Measurements from ENCODE around the gene SLX9. TPM values are rescaled to one million over a fixed set of nuclear protein-coding genes. Genes with fewer than 3 reads are reported as not detected.
A peak's percentile ranks its signal among the peaks of the same experiment; 100 is the strongest.

The SLX9 gene
- total RNA-seq, 2 experiments from 2014 or later: 60.7 to 64.6 TPM

DNA sequence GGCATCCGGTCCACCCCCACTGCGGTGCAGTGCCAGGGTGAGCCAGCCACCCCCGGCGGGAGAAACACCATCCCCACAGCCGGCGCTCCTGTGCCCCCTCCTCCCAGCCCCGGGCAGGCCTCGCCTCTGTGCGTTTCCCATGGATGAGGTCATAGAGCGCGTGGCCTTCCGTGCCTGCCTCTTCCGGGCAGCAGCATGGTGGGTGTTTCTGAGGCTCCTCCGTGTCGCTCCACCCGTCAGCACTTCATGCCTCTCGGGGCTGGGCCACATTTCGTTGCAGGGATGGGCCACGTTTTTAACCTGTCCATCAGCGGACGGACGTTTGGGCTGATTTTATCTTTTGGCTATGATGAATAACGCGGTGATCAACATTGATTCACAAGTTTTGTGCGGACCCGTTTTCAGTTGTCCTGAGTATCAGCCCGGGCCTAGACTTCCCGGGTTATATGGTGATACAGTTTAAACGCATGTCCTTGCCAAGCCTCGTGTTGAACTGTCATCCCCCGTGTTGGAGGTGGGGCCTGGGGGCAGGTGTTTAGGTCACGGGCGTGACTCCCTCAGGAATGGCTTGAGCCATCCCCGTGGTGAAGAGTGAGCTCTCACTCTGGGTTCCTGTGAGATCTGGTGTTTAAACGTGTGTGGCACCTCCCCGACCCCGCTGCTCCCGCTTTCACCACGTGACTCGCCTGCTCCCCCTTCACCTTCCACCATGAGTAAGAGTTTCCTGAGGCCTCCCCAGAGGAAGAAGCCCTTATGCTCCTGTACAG lies 64.8 kb downstream of the SLX9 start:
- Mint-ChIP-seq H3K27me3 (peaks cover 2% of the 10 kb centered on the region), H3K36me3 (no peaks in the 10 kb centered on the region), H3K4me3 (no peak overlapping the region), H3K9me3 (peaks cover 5% of the 10 kb centered on the region), H3K27ac (no peak overlapping the region), H3K4me1 (ENCODE audit: low read depth) (peaks cover 6% of the 10 kb centered on the region)
- intact Hi-C loops (cut with micrococcal nuclease): no loop called here
- ChIA-PET CTCF (no interaction called here), POLR2A (no interaction called here)
- peak; percentile 31 for DNase-seq

DNA sequence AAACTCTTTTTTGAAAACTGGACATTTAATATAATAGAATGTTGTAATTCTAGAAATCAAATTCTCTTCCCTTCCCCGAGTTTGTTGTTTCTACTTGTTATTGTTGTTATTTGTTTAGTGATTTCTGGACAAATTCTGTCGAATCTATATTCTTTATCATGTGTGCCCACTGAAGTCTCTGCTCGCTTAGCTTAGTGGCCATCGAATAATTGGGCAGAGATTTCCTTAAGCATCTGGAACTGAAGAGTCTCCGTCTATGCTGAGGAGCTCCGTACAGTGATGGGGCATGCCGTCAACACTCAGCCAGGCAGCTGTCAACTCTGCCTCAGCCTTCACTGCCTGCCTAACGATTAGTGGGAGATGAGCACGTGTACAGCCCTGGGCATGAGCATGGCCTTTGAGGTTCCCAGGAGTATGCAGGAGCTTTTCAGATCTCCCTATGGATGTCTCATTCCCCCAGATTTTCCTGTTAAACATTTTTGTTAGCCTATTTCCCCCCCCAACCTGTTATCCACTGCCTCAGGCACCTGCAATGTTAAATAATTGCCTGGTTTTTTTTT lies 66.8 kb downstream of the SLX9 start:
- POLR2A ChIA-PET: no interaction called here

DNA sequence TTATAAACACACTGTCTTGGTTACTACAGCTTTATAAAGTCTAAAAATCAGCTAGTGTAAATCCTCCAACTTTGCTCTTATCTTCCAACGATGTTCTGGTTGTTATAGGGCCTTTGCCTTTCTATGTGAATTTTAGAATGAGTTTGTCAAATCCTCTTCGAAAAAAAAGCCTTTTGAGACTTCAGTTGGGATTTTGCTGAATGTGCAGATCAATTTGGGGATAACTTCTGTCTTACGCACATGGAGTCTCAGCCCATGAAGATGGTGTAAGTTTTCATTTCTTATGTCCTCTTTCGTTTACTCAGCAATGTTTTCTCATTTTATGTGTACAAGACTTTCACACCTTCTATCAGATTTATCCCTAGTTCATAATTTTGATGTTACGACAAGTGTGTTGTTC lies 69.8 kb downstream of the SLX9 start:
- ChIA-PET CTCF (no interaction called here), POLR2A (no interaction called here)
- Mint-ChIP-seq H3K4me3 (no peak overlapping the region), H3K9me3 (peaks cover 5% of the 10 kb centered on the region), H3K4me1 (ENCODE audit: low read depth) (peaks cover 6% of the 10 kb centered on the region), H3K27me3 (peaks cover 11% of the 10 kb centered on the region), H3K27ac (no peak overlapping the region), H3K36me3 (no peaks in the 10 kb centered on the region)
- DNase-seq: no peak
- intact Hi-C loops (cut with micrococcal nuclease): no loop called here

More for the DNA sequence above, 66.8 kb downstream of the SLX9 start:
- Mint-ChIP-seq H3K4me3 (no peak overlapping the region), H3K27ac (no peak overlapping the region), H3K4me1 (ENCODE audit: low read depth) (peaks cover 6% of the 10 kb centered on the region), H3K9me3 (peaks cover 5% of the 10 kb centered on the region), H3K27me3 (peaks cover 1% of the 10 kb centered on the region), H3K36me3 (no peaks in the 10 kb centered on the region)
- DNase-seq: no peak
- intact Hi-C loops (cut with micrococcal nuclease): no loop called here
- CTCF ChIA-PET: no interaction called here

DNA sequence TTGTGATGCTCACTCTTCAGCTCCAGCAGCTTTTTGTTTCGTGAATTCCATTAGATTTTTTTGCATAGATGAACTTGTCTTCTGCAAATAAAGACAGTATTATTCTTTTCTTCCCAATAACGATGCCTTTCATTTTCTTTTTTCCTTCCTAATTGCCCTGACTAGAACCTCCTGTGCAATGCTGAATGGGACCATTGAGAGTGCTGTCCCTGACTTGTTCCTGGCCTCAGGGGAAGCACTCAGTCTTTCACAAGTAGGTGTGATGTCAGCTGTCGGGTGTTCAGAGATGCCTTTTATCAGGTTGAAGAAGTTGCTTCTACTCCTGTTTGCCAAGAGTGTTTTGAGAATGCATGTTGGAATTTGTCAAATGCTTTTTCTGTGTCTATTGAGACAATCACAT lies 70.3 kb downstream of the SLX9 start:
- H3K4me1 Mint-ChIP-seq (ENCODE audit: low read depth): peaks cover 2% of the 10 kb centered on the region
- ChIA-PET POLR2A (no interaction called here), CTCF (interaction anchor here (1.0 kb wide), 1 partner anchor 118 kb away, joined by 3 read pairs; no protein-coding TSS in a partner anchor)
- H3K9me3 Mint-ChIP-seq: peaks cover 5% of the 10 kb centered on the region
- H3K36me3 Mint-ChIP-seq: no peaks in the 10 kb centered on the region
- intact Hi-C loops (cut with micrococcal nuclease): no loop called here
- no peak for DNase-seq
- H3K4me3 Mint-ChIP-seq: no peak overlapping the region
- no peak overlapping the region for H3K27ac Mint-ChIP-seq
- peaks cover 16% of the 10 kb centered on the region for H3K27me3 Mint-ChIP-seq

DNA sequence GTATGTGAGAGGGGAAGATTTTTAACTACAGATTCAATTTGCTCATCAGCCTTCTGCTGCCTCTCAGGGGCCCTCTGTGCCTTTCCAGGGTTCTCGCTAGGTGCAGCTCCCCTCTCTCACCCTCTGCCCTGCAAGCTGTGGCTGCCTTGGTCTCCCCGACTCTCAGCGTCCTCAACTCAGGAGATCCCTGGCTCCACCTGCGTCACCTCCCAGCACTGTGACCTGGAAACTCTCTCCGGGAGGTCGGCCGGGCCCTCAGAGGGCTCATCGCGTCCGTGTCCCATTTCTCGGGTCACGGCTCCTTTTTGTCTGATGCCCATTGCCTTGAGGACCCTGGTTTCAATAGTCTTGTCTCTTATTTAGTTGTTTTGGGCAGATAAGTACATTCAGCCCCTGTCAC lies 71.0 kb downstream of the SLX9 start:
- peaks cover 21% of the 10 kb centered on the region for H3K27me3 Mint-ChIP-seq
- H3K27ac Mint-ChIP-seq: no peak overlapping the region
- H3K36me3 Mint-ChIP-seq: no peaks in the 10 kb centered on the region
- H3K9me3 Mint-ChIP-seq: peaks cover 2% of the 10 kb centered on the region
- DNase-seq: no peak
- no peak overlapping the region for H3K4me3 Mint-ChIP-seq
- ChIA-PET CTCF (interaction anchor here (1.0 kb wide), 2 partner anchors 117 to 127 kb away, joined by 3 read pairs; no protein-coding TSS in a partner anchor), POLR2A (no interaction called here)
- no peaks in the 10 kb centered on the region for H3K4me1 Mint-ChIP-seq (ENCODE audit: low read depth)
- intact Hi-C loops (cut with micrococcal nuclease): no loop called here

DNA sequence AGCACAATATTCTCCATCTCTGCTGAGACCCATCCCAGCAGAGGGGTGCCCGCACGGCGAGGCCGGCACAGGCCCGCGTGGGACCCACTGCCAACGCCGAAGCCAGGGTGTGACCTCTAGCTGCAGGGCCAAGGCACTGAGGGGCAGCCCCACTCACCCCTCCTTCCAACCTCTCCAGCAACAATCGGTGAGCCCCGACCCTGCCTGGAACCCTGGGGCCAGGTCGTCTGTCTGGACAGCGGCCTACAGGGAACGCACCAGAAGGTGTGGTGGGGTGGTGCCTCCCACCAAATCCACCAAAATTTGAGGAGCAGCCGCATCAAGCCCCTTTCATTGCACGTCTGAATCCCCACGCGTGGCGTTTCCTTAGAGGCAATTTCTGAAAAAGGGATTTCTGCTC lies 71.6 kb downstream of the SLX9 start:
- H3K27me3 Mint-ChIP-seq: peaks cover 27% of the 10 kb centered on the region
- no peaks in the 10 kb centered on the region for H3K9me3 Mint-ChIP-seq
- ChIA-PET POLR2A (no interaction called here), CTCF (interaction anchor here (1.0 kb wide), 1 partner anchor 127 kb away, joined by 3 read pairs; no protein-coding TSS in a partner anchor)
- H3K4me3 Mint-ChIP-seq: no peak overlapping the region
- no peaks in the 10 kb centered on the region for H3K36me3 Mint-ChIP-seq
- intact Hi-C loops (cut with micrococcal nuclease): no loop called here
- H3K4me1 Mint-ChIP-seq (ENCODE audit: low read depth): no peaks in the 10 kb centered on the region
- H3K27ac Mint-ChIP-seq: no peak overlapping the region
- DNase-seq: no peak

DNA sequence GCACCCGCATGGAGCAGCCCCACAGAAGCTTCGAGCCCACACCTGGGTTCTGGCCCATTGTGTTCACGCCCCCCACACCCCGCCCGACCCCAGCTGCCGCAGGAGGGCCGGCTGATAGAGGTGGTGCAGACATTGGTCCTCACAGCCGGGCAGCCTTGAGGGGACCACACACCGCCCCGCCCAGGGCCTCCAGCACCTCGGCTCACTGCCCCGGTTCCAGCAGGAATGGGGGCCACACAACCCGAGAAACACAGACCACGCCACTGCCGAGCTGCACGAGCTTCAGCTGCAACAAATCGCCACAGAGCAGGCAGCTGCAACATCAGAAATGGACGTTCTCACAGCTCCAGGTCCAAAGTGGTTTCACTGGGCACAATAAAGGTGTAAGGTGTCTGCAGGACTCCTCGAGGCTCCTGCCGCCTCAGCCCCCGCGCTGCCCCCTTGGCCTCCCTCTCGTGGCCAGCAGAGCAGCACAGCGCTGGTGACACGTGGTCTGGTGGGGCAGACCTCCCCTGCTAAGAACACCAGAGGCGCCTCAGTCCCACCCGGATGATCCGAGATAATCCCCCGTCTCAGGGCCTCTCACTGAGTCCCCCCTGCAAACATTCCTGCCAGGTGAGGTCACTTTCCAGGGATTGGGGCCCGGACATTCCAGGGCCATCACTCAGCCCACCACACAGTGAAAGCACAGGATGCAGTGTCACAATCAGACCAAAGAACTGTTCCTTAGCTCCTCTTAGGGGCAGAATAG lies 72.3 kb downstream of the SLX9 start:
- Mint-ChIP-seq H3K9me3 (no peaks in the 10 kb centered on the region), H3K27me3 (peaks cover 30% of the 10 kb centered on the region), H3K36me3 (no peaks in the 10 kb centered on the region), H3K27ac (no peak overlapping the region), H3K4me1 (ENCODE audit: low read depth) (no peaks in the 10 kb centered on the region), H3K4me3 (no peak overlapping the region)
- DNase-seq: no peak
- CTCF ChIA-PET: no interaction called here
- intact Hi-C loops (cut with micrococcal nuclease): no loop called here
- POLR2A ChIA-PET: no interaction called here

DNA sequence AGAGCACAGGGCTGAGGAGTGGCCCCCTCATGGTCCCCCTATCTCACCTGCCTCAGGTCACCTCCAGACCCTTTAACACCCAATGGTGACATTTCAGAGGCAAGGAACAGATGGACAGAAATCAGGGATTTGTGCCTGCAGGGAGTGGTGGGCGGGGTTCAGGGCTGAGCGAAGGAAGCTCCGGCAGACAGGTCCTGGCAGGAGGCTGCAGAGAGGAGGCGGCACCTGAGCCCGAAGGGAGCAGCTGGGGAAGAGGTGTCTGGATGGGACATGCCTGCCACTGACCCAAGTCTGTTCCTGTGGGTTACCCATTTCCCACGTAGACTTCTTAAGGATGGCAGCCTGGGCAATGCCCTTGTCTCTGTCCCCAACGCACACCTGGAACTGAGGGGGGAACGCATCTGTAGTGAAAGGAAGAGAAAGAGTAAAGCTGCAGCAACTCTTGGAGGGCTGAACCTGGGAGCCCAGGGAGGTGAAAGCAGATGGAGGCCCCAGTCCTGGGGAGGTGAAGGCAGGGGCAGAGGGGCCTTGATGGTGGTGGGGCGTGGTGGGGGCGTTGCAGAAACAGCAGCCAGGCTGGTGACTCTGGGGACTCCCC lies 72.9 kb downstream of the SLX9 start:
- no peak for DNase-seq
- intact Hi-C loops (cut with micrococcal nuclease): no loop called here
- Mint-ChIP-seq H3K36me3 (no peaks in the 10 kb centered on the region), H3K27ac (no peak overlapping the region), H3K4me1 (ENCODE audit: low read depth) (peaks cover 3% of the 10 kb centered on the region), H3K27me3 (peaks cover 36% of the 10 kb centered on the region), H3K9me3 (no peaks in the 10 kb centered on the region), H3K4me3 (no peak overlapping the region)
- ChIA-PET CTCF (interaction anchor here (1.2 kb wide), 1 partner anchor 126 kb away, joined by 3 read pairs; no protein-coding TSS in a partner anchor), POLR2A (no interaction called here)

DNA sequence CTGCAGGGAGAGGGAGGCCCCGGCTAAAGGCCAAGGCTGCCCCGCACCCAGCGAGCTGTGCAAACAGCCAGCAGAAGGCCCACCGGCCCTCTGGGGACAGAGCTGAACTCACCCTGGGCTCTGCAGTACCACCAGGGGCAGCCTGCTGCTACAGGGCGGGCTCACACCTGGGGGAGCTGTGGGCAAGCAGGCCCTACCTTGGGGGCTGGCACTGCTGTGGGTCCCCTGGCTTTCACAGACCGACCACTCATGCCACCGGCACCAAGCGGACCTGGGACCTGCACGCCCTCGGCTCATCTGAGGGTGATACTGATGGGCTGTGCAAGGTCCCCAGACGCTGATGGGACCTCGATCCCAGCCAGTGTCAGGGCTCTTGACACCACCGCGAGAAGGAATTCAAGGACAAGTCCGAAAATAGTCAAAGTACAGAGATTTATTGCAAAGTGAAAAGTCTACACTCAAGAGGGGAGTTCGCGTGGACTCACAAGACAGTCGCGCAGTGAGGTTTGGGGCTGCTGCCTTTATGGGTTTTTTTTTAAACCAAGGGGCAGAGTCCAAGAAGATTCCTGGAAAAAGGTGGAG lies 73.5 kb downstream of the SLX9 start:
- H3K27me3 Mint-ChIP-seq: peaks cover 39% of the 10 kb centered on the region
- DNase-seq: no peak
- H3K4me1 Mint-ChIP-seq (ENCODE audit: low read depth): peaks cover 7% of the 10 kb centered on the region
- no peak overlapping the region for H3K4me3 Mint-ChIP-seq
- ChIA-PET CTCF (interaction anchor here (1.2 kb wide), 1 partner anchor 125 kb away, joined by 3 read pairs; no protein-coding TSS in a partner anchor), POLR2A (no interaction called here)
- intact Hi-C loops (cut with micrococcal nuclease): no loop called here
- H3K9me3 Mint-ChIP-seq: no peaks in the 10 kb centered on the region
- H3K27ac Mint-ChIP-seq: no peak overlapping the region
- no peaks in the 10 kb centered on the region for H3K36me3 Mint-ChIP-seq

DNA sequence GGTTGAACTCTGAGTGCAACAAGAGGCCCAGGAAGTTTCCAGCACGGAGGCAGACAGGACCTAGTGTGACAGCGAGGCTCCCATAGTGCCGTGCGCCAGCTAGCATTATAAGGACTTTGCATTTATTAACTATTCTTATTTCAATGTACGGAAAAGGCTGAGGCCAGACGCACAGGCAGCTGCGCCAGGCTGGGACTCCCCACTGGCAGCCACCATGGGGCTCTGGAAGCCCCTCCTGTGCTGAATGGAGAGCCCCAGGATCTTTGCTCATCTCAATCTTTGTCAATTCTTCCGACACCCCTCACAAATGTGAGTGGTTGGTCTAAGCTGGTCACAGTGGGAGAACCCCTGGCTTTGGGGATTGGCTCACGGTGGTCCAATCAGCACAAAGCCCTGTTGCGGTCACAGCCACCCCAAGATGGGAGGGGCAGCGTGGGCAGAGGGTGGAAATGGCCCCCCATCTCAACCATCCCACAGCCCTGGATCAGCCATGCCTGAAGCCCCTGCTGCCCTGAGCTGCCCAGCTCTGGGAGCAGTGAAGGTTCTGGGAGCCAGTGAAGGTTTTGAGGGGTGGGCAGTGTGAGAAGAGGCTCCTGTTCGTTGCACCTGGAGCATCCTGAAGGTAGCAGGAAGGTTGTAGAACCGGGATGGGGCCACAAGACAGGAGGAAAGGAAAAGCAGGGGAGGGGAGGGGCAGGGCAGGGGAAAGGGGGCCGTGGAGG lies 75.1 kb downstream of the SLX9 start:
- POLR2A ChIA-PET: no interaction called here
- Mint-ChIP-seq H3K36me3 (no peaks in the 10 kb centered on the region), H3K27me3 (peaks cover 44% of the 10 kb centered on the region), H3K9me3 (no peaks in the 10 kb centered on the region), H3K4me3 (no peak overlapping the region), H3K4me1 (ENCODE audit: low read depth) (peaks cover 7% of the 10 kb centered on the region), H3K27ac (no peak overlapping the region)
- intact Hi-C loops (cut with micrococcal nuclease): no loop called here
- no peak for DNase-seq
- CTCF ChIA-PET: no interaction called here

DNA sequence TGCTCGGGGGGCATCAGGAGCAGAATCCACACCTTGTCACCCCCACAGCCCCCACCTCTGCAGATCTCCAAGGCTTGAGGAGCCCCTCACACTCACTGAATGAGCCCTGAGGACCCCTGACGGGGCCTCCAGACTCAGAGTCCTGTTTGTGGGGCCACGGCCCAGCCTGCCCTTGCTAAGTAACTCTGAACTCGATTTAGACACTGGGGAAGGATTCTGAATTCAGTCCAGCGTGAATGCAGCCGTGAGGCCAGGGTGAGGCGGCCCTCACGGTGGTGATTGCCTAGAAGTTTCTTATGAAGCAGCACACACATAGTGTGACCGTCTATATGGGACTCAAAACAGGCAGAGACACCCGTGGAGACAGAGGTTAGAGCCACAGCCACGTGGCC lies 75.6 kb downstream of the SLX9 start:
- H3K4me1 Mint-ChIP-seq (ENCODE audit: low read depth): peaks cover 7% of the 10 kb centered on the region
- H3K9me3 Mint-ChIP-seq: no peaks in the 10 kb centered on the region
- no peaks in the 10 kb centered on the region for H3K36me3 Mint-ChIP-seq
- intact Hi-C loops (cut with micrococcal nuclease): no loop called here
- H3K27me3 Mint-ChIP-seq: peaks cover 46% of the 10 kb centered on the region
- DNase-seq: no peak
- H3K27ac Mint-ChIP-seq: no peak overlapping the region
- ChIA-PET POLR2A (no interaction called here), CTCF (no interaction called here)
- H3K4me3 Mint-ChIP-seq: no peak overlapping the region

DNA sequence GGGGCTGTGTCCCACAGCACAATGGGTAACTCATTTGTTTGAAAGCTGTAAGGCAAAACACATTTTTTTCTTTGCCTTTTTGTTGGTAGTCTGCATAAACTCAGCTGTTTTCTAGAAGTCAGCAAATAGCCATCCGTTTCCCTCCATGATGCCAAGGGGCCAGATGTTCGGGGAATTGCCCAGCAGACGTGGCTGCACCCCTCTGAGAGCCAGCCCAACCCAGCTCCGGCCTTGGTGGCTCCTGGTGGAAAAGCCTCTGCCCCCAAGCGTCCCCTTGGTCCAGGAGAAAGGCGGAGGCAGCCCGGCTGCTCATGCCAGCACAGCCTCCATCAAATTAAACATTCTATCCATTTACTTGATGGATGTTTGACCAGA lies 76.2 kb downstream of the SLX9 start:
- Mint-ChIP-seq H3K27me3 (peaks cover 47% of the 10 kb centered on the region), H3K27ac (no peak overlapping the region), H3K36me3 (no peaks in the 10 kb centered on the region), H3K4me3 (no peak overlapping the region), H3K4me1 (ENCODE audit: low read depth) (peaks cover 7% of the 10 kb centered on the region), H3K9me3 (no peaks in the 10 kb centered on the region)
- intact Hi-C loops (cut with micrococcal nuclease): no loop called here
- ChIA-PET POLR2A (no interaction called here), CTCF (no interaction called here)
- DNase-seq: no peak
